Cardiac fibroblast (primary cell): ENCODE measurements around the gene TMEM184B.
"Not testable (repeated sequence)": the region's sequence is repeated elsewhere in the genome, so short reads cannot be mapped to it uniquely, and the experiment has no call there.

Source experiments
- DNase-seq, 2 donors: peaks; one replicate each; pipeline versions ENCODE4 v3.0.0 to v3.0.0-alpha.2; 2010; ENCODE audit warnings: low read depth in 2 of 2
- H3K4me3 ChIP-seq, 2 donors: replicated peaks in 1 of 2; 1 replicate in 1 of 2; 2 replicates in 1 of 2; pipeline ENCODE4 v1.5.1; 2011; ENCODE audit warnings: low read depth in 2 of 2, low read length in 2 of 2, mild to moderate bottlenecking in 2 of 2, moderate library complexity in 1 of 2
- CTCF ChIP-seq: IDR thresholded peaks from one replicate; pipeline ENCODE4 v1.5.1; 2011; ENCODE audit warnings: low read depth, mild to moderate bottlenecking, low read length, inconsistent platforms

TMEM184B gene

GRCh38 chr22:38236786-38237185, 36.0 kb downstream of the TMEM184B start:
- no peak for TF ChIP-seq CTCF
- no peak for DNase-seq
- no peak overlapping the region for H3K4me3 ChIP-seq

DNA sequence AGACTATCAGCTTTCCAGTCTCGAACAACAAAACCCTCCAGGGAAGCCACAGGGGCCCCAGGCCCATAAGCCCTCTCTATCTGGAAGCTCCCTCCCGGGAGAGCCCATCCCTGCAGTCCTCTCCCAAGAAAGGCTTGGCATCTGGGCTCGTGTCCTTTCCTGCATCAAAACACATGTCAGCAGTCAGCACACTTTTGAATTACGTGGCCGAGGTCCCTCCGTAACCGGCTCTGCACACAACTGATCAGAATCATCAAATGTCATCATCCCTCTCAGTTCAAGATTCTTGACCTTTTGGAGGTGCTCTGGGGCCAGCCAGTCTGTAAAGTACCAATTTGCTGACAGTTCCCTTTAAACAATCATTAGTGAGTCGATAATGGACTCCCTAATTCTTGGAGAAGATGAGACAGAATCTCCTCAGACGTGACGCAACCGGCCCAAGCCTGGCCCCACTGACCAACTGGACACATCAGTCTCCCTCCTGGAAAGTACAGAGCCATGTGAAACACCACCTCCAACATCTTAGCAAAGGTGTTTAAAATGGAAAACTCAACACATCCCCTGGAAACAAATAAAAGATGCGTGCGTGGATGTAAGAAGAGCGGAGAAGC, 37.5 kb downstream of the TMEM184B start:
- no peak overlapping the region for H3K4me3 ChIP-seq
- DNase-seq: no peak
- TF ChIP-seq CTCF: no peak

- not testable (repeated sequence) for DNase-seq, H3K4me3 ChIP-seq
Measured at GRCh38 chr22:38233856-38234255, 39.0 kb downstream of the TMEM184B start.

DNA sequence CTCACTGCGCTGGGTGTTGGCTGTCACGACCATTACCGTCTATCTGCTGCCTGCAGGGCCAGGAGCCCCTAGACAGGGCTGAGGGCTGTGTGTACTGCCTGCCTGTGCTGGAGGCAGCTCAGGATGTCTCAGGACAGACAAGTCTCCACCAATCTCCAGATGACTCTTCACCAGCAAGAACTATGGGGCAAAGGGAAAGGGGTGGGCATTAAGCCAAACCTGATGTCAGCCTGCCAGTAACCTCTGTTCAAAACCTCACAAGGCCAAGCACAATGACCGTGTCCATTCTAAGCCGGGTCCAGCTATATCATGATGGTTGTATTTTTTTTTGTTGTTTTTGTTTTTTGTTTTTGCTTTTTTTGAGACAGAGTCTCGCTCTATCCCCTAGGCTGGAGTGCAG, 39.4 kb downstream of the TMEM184B start:
- no peak for TF ChIP-seq CTCF
- H3K4me3 ChIP-seq: no peak overlapping the region

DNA sequence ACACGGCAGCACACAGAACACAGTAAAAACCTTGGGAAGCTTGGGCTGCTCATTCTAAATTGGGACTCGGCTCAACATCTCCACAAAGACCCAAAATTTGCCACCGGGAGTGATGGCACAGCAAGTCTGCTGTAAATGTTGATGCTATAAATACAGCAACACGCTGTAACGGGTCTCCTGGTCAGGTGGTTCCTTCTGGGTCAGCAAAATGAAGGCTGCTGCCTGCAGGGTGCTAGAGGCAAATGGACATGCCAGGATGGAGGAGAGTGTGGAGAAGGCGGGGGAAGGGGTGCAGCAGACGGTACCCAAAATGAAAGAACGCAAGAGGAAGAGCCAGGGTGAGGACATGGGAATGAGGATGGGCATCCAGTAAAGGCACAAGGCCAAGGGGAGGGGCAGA, 40.6 kb downstream of the TMEM184B start:
- no peak for DNase-seq
- no peak overlapping the region for H3K4me3 ChIP-seq
- TF ChIP-seq CTCF: no peak

More for the DNA sequence above, 39.4 kb downstream of the TMEM184B start:
- DNase-seq: peak; percentile 67 to 75

DNA sequence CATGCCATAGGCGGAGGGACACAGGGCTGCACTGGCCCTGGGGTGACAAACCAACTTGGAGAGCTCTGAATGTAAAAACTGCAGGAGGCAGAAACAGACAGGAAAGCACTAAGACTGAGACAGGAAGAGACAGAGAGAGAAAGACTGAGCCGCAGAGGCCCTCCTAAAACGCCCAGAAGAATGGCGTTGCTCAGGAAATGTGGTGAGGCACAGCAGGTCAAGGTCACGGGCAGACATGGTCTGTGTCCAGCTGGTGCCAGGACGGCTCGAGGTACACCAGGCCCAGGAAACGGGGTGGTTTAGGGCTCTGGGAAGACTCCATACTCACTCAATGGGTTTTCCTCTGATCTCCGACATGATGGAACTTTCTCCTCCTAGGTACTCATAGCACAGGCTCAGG, 41.9 kb downstream of the TMEM184B start:
- no peak overlapping the region for H3K4me3 ChIP-seq
- DNase-seq: no peak
- no peak for TF ChIP-seq CTCF

DNA sequence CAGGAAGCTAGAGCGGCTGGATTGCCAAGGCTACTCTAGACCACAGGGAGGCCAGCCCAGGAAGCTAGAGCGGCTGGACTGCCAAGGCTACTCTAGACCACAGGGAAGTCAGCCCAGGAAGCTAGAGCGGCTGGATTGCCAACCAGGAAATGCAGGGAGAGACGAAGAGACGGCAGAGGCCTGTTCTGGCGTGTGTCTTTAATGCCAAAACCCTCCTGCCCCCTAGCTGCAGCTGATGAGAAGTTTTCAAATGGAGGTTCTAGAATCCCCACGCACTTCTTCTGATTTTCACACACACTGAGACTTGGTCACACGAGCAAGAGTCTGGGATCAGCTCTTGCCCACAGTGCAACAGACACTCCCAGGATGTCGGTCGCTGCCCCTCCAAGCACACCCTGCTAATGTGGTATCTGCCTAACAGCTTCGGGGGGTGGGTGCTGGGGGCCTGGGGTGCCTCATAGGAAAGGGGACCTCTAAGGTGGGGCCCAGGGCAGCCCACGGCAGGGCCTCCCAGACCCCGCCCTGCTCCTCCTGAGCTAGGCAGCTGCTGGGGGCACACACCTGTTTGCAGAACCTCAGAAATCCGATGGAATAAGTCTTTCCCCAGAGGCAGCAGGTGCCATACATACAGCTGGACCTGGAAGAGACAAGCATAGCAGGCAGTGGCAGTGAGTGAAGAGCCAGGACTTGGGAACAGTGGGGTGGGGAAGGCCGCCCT, 42.5 kb downstream of the TMEM184B start:
- no peak overlapping the region for H3K4me3 ChIP-seq
- TF ChIP-seq CTCF: peak; percentile 39
- DNase-seq: peak; percentile 77 to 82
